GM21367 (cell line): ENCODE data around the gene NOX5.

Experiments
- ATAC-seq: cut with Tn5 transposase; IDR thresholded peaks from one replicate; pipeline ENCODE4 v1.9.1; 2021; ENCODE audit not compliant: unreplicated experiment

The NOX5 gene

GRCh38 chr15:69096626-69097025, 82.1 kb downstream of the NOX5 start:
- ATAC-seq, result no peak

- ATAC-seq, result no peak
Measured at GRCh38 chr15:69098771-69099170, 84.3 kb downstream of the NOX5 start.

GRCh38 chr15:69099941-69100340, 85.4 kb downstream of the NOX5 start:
- ATAC-seq, result no peak

GRCh38 chr15:69100821-69101220, 86.3 kb downstream of the NOX5 start:
- no peak for ATAC-seq

GRCh38 chr15:69104050-69104750, 89.7 kb downstream of the NOX5 start:
- ATAC-seq, result no peak

- ATAC-seq, result no peak
Measured at GRCh38 chr15:69105451-69105985, 91.0 kb downstream of the NOX5 start.

GRCh38 chr15:69107025-69107620, 92.6 kb downstream of the NOX5 start:
- no peak for ATAC-seq
